NB4 (cell line): ENCODE results near the gene PLIN3.
"Not testable (repeated sequence)": the region's sequence is repeated elsewhere in the genome, so short reads cannot be mapped to it uniquely, and the experiment has no call there.

Source experiments
- DNase-seq: peaks from one replicate; pipeline ENCODE4 v3.0.0; 2010; ENCODE audit warnings: low read depth
- H3K4me3 ChIP-seq: one replicate; pipeline ENCODE4 v1.5.1; 2011; ENCODE audit warnings: mild to moderate bottlenecking, low read depth, low read length, moderate library complexity
- MYC ChIP-seq: IDR thresholded peaks from 2 replicates; pipeline ENCODE4 v1.6.1; 2011; ENCODE audit warnings: low read depth, low read length
- POLR2A ChIP-seq: IDR thresholded peaks from 2 replicates; pipeline ENCODE4 v1.6.1; 2011; ENCODE audit warnings: mild to moderate bottlenecking; ENCODE audit not compliant: insufficient read length; ENCODE audit errors: extremely low read depth
- TF ChIP-seq, protein P1 (sequence below): IDR thresholded peaks from 2 replicates; pipeline ENCODE4 v1.6.1; 2011; ENCODE audit warnings: low read depth, low read length
- TF ChIP-seq, protein P2 (sequence below): IDR thresholded peaks from one replicate; pipeline ENCODE4 v1.5.1; 2012; ENCODE audit warnings: low read depth, low read length

Gene PLIN3

DNA sequence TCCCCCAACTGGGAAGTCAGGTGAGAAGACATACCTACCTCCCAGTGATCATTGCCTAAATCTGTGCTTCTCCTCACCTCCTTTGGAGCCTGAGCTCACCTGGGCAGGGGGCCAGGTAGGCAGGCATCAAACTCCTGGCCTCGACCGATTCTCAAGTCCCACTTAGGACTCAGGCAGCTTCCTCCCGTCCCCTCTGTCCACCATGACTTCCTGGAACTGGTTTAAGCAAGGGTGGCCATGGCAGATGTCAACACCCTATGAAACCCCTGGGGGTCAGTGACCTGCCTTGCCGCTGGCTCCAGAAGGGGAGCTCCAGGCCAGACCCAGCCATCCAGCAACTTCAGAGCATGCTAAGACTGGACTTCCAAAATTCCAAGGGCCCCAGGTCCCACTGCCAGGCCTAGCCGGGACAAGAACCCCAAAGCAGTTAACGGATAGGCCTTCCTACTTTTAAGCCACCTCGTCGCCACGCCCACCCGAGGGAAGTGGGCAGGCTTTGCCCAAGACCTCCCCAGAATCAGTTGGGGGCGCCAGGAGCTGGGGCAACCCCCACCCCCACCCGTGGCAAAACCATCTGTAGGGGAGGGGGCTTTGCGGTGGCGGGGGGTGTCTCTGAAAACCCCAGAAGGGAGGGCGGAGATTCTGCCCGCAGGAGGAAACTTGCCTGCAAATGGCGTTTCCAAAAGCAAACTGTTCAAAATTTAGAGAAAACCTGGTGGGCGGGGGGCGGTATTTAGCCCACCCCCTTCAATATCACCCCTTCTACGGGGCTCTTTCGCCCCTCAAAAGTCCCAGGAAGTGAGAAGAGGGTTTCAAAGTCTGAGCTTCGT lies 657 bp downstream of the PLIN3 start:
- DNase-seq, result peak; percentile 76
- H3K4me3 ChIP-seq, result peak overlapping the region; percentile 74
- peak; percentile 12 for TF ChIP-seq POLR2A
- TF ChIP-seq, protein P1, sequence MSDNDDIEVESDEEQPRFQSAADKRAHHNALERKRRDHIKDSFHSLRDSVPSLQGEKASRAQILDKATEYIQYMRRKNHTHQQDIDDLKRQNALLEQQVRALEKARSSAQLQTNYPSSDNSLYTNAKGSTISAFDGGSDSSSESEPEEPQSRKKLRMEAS, result no peak
- TF ChIP-seq, protein P2, sequence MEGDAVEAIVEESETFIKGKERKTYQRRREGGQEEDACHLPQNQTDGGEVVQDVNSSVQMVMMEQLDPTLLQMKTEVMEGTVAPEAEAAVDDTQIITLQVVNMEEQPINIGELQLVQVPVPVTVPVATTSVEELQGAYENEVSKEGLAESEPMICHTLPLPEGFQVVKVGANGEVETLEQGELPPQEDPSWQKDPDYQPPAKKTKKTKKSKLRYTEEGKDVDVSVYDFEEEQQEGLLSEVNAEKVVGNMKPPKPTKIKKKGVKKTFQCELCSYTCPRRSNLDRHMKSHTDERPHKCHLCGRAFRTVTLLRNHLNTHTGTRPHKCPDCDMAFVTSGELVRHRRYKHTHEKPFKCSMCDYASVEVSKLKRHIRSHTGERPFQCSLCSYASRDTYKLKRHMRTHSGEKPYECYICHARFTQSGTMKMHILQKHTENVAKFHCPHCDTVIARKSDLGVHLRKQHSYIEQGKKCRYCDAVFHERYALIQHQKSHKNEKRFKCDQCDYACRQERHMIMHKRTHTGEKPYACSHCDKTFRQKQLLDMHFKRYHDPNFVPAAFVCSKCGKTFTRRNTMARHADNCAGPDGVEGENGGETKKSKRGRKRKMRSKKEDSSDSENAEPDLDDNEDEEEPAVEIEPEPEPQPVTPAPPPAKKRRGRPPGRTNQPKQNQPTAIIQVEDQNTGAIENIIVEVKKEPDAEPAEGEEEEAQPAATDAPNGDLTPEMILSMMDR, result no peak
- no peak for TF ChIP-seq MYC

DNA sequence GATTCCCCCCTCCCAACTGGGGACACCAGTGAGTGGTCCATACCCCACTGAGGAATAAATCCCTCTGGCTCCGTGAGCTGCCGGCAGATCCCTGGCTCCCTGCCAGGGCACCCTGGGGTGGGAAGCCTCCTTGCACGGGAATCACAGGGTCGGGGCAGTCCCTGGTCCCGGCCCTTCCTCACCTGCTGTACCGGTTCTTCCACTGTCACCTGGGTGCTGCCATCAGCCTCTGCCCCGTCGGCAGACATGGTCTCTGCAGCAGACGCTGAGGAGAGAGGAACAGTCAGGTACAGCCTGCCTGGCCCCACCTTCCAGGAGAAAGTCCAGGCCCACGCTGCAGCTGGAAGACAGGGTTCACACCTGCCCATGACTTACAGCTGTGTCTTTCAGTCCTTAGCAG lies 6.3 kb downstream of the PLIN3 start:
- TF ChIP-seq, protein P2, result no peak
- TF ChIP-seq, protein P1, result no peak
- TF ChIP-seq MYC, result no peak
- no peak for TF ChIP-seq POLR2A
- no peak overlapping the region for H3K4me3 ChIP-seq
- no peak for DNase-seq

DNA sequence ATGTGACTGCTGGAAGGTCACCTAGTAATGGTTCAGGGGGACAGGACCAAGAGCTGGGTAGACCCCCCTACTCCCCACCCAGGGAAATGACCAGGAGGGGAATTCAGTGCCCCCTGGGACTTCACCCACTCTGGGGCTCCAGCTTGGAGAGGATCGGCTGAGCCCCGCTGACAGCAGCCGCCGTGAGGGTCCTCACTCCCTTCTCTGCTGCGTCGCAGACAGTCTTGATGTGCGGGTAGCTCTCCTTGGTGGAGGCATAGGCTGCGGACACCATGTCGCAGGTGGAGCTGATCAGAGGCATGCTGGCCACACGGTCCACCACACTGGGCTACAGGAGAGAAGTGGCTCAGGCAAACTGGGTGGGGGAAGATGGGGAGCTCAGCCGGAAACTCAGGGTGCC lies 7.8 kb downstream of the PLIN3 start:
- no peak overlapping the region for H3K4me3 ChIP-seq
- DNase-seq, result no peak
- no peak for TF ChIP-seq MYC
- TF ChIP-seq POLR2A, result no peak
- TF ChIP-seq, protein P2, result no peak
- TF ChIP-seq, protein P1, result no peak

DNA sequence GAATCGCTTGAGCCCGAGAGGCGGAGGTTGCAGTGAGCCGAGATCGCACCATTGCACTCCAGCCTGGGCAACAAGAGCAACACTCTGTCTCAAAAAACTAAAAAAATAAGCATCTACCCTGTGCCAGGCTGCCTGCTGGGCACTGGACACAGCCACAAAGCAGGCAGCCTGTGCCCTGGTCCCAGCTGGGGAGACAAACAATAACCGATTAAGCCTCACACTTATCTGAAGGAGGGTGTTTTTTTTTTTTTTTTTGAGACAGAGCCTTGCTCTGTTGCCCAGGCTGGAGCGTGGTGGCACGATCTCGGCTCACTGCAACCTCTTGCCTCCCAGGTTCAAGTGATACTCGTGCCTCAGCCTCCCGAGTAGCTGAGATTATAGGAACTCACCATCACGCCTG lies 11.0 kb downstream of the PLIN3 start:
- DNase-seq, H3K4me3 ChIP-seq: not testable (repeated sequence)

DNA sequence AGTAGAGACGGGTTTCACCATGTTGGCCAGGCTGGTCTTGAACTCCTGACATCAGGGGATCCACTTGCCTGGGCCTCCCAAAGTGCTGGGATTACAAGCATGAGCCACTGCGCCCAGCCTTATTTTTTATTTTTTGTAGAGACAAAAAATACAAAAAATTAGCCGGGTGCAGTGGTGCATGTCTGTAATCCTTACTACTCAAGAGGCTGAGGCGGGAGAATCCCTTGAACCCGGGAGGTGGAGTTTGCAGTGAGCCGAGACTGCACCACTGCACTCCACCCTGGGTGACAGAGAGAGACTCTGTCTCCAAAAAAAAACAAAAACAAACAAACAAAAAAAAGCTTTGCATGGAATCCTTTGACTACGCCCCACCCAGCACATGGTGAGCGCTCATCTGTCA lies 14.0 kb downstream of the PLIN3 start:
- DNase-seq, H3K4me3 ChIP-seq: not testable (repeated sequence)

DNA sequence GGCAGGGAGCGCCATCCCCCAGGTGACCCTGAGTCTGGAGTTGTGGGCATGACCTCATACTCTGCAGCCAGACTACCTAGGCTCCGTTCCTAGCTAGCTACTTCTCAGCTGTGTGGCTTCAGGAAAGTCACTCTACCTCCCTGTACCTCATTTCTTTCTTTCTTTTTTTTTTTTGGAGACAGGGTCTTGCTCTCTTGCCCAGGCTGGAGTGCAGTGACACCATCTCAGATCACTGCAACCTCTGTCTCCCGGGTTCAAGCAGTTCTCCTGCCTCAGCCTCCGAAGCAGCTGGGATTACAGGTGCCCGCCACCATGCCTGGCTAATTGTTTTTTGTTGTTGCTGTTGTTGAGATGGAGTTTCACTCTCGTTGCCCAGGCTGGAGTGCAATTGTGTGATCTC lies 15.0 kb downstream of the PLIN3 start:
- TF ChIP-seq, protein P2, result no peak
- no peak for TF ChIP-seq MYC
- TF ChIP-seq POLR2A, result no peak
- TF ChIP-seq, protein P1, result no peak
- DNase-seq, result no peak
- H3K4me3 ChIP-seq, result no peak overlapping the region
